Endothelial cell of umbilical vein (primary cell): ENCODE data around the gene PEAR1.

Experiments
- POLR2A ChIP-seq: IDR thresholded peaks from 2 replicates; pipeline ENCODE4 v1.6.1; 2012; ENCODE audit warnings: low read depth, mild to moderate bottlenecking, control low read depth, low read length
- TF ChIP-seq, protein P1 (sequence below), 2 donors: IDR thresholded peaks; 1 replicate in 1 of 2; 2 replicates in 1 of 2; pipeline ENCODE4 v1.5.1; 2011; ENCODE audit warnings: low read length in 2 of 2, mild to moderate bottlenecking in 2 of 2, moderate library complexity in 2 of 2, control low read depth in 1 of 2, inconsistent platforms in 1 of 2, low read depth in 1 of 2; ENCODE audit not compliant: insufficient read depth in 1 of 2; ENCODE audit errors: extremely low read depth in 1 of 2

DNA sequence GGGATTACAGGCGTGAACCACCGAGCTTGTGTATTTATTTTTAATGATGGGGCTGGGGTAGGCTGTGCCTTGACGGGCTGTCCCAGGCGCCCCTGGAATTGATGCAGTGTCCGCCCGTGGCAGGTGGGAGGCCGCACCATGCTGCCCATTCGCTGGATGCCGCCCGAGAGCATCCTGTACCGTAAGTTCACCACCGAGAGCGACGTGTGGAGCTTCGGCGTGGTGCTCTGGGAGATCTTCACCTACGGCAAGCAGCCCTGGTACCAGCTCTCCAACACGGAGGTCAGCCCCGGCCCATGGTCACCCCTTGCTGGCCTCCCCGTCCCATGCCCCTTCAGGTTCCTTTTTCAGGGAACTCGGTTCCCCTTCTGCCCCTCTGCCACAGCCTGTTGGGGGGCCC, 13.6 kb upstream of the PEAR1 start:
- TF ChIP-seq, protein P1, sequence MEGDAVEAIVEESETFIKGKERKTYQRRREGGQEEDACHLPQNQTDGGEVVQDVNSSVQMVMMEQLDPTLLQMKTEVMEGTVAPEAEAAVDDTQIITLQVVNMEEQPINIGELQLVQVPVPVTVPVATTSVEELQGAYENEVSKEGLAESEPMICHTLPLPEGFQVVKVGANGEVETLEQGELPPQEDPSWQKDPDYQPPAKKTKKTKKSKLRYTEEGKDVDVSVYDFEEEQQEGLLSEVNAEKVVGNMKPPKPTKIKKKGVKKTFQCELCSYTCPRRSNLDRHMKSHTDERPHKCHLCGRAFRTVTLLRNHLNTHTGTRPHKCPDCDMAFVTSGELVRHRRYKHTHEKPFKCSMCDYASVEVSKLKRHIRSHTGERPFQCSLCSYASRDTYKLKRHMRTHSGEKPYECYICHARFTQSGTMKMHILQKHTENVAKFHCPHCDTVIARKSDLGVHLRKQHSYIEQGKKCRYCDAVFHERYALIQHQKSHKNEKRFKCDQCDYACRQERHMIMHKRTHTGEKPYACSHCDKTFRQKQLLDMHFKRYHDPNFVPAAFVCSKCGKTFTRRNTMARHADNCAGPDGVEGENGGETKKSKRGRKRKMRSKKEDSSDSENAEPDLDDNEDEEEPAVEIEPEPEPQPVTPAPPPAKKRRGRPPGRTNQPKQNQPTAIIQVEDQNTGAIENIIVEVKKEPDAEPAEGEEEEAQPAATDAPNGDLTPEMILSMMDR (IDR thresholded peaks at IDR 0.05; ENCODE audit: extremely low read depth in 1 of 2, insufficient read depth in 1 of 2, low read depth in 1 of 2, low read length in 2 of 2): no peak
- no peak for TF ChIP-seq POLR2A
